Measurements from ENCODE around the gene SLC39A9. TPM values are rescaled to one million over a fixed set of nuclear protein-coding genes. Genes with fewer than 3 reads are reported as not detected.

The SLC39A9 gene
- total RNA-seq, 2 donors from 2014 or later = 36.3 to 38.2 TPM

- no peaks in the 10 kb centered on the region for H3K9me3 ChIP-seq
- ATAC-seq (no peak), DNase-seq (no peak)
- H3K4me1 ChIP-seq = no peaks in the 10 kb centered on the region
- WGBS, 2 donors = 80 to 84% methylated on average over 5 of the region's 5 CpGs
- TF ChIP-seq, protein P1, sequence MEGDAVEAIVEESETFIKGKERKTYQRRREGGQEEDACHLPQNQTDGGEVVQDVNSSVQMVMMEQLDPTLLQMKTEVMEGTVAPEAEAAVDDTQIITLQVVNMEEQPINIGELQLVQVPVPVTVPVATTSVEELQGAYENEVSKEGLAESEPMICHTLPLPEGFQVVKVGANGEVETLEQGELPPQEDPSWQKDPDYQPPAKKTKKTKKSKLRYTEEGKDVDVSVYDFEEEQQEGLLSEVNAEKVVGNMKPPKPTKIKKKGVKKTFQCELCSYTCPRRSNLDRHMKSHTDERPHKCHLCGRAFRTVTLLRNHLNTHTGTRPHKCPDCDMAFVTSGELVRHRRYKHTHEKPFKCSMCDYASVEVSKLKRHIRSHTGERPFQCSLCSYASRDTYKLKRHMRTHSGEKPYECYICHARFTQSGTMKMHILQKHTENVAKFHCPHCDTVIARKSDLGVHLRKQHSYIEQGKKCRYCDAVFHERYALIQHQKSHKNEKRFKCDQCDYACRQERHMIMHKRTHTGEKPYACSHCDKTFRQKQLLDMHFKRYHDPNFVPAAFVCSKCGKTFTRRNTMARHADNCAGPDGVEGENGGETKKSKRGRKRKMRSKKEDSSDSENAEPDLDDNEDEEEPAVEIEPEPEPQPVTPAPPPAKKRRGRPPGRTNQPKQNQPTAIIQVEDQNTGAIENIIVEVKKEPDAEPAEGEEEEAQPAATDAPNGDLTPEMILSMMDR (IDR thresholded peaks at IDR 0.05) = no peak
- TF ChIP-seq POLR2A (IDR thresholded peaks at IDR 0.05) = no peak
- H3K4me3 ChIP-seq = no peak overlapping the region
- intact Hi-C loops (cut with DNase I) = no loop called here
- H3K27ac ChIP-seq = no peak overlapping the region
- no peaks in the 10 kb centered on the region for H3K36me3 ChIP-seq (replicated peaks in 1 of 2; ENCODE audit: insufficient read depth in 1 of 2, low read depth in 2 of 2)
- H3K27me3 ChIP-seq = no peaks in the 10 kb centered on the region
These were observed 43.5 kb downstream of the SLC39A9 start for GRCh38 chr14:69441948-69442347.

DNA sequence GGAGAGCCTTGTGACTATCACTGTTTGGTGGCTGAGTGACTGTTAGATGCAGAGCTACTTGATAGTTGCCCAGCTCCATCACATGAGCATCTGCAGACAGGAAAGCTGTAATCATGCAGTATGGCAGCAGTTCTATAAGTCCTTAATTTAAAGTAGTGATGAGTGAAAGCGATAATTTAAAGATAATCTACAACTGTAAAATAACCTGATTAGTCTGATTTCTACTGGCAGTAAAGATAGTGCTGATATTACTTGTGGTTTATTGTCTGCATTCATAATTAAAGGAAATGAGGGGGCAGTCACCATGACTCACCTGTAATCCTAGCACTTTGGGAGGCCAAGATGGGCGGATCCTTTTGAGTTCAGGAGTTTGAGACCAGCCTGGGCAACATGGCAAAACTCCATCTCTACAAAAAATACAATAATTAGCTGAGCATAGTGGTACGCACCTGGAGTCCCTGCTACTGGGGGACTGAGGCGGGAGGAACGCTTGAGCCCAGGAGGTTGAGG lies 44.9 kb downstream of the SLC39A9 start:
- TF ChIP-seq, protein P1 (IDR thresholded peaks at IDR 0.05) = no peak
- no peak for TF ChIP-seq POLR2A (IDR thresholded peaks at IDR 0.05)
- no peaks in the 10 kb centered on the region for H3K27me3 ChIP-seq
- H3K4me1 ChIP-seq = no peaks in the 10 kb centered on the region
- H3K36me3 ChIP-seq (replicated peaks in 1 of 2; ENCODE audit: insufficient read depth in 1 of 2, low read depth in 2 of 2) = no peaks in the 10 kb centered on the region
- H3K27ac ChIP-seq = no peak overlapping the region
- no peak for ATAC-seq
- intact Hi-C loops (cut with DNase I) = no loop called here
- H3K9me3 ChIP-seq = no peaks in the 10 kb centered on the region
- DNase-seq = no peak
- no peak overlapping the region for H3K4me3 ChIP-seq
- 93 to 95% methylated on average over 5 of the region's 5 CpGs for WGBS, 2 donors

GRCh38 chr14:69449216-69449615 lies 50.7 kb downstream of the SLC39A9 start:
- Histone ChIP-seq H3K27me3 (no peaks in the 10 kb centered on the region), H3K4me3 (no peak overlapping the region), H3K27ac (no peak overlapping the region), H3K36me3 (replicated peaks in 1 of 2; ENCODE audit: insufficient read depth in 1 of 2, low read depth in 2 of 2) (peaks cover 0 to 4% of the 10 kb centered on the region in 2 donors), H3K4me1 (no peaks in the 10 kb centered on the region), H3K9me3 (no peaks in the 10 kb centered on the region)
- TF ChIP-seq POLR2A (IDR thresholded peaks at IDR 0.05) = no peak
- TF ChIP-seq, protein P1 (IDR thresholded peaks at IDR 0.05) = no peak
- intact Hi-C loops (cut with DNase I) = no loop called here
- WGBS, 2 donors = 95 to 98% methylated on average over 8 of the region's 8 CpGs
- ATAC-seq = no peak
- no peak for DNase-seq

- TF ChIP-seq POLR2A (IDR thresholded peaks at IDR 0.05) = no peak
- TF ChIP-seq, protein P1 (IDR thresholded peaks at IDR 0.05) = no peak
- Histone ChIP-seq H3K27me3 (no peaks in the 10 kb centered on the region), H3K4me3 (no peak overlapping the region), H3K9me3 (no peaks in the 10 kb centered on the region), H3K27ac (no peak overlapping the region), H3K4me1 (no peaks in the 10 kb centered on the region), H3K36me3 (replicated peaks in 1 of 2; ENCODE audit: insufficient read depth in 1 of 2, low read depth in 2 of 2) (peaks cover 0 to 10% of the 10 kb centered on the region in 2 donors)
- WGBS, 2 donors = 54 to 60% methylated on average over 2 of the region's 2 CpGs
- intact Hi-C loops (cut with DNase I) = no loop called here
- ATAC-seq (no peak), DNase-seq (no peak)
These were observed 53.4 kb downstream of the SLC39A9 start for GRCh38 chr14:69451941-69452340.

DNA sequence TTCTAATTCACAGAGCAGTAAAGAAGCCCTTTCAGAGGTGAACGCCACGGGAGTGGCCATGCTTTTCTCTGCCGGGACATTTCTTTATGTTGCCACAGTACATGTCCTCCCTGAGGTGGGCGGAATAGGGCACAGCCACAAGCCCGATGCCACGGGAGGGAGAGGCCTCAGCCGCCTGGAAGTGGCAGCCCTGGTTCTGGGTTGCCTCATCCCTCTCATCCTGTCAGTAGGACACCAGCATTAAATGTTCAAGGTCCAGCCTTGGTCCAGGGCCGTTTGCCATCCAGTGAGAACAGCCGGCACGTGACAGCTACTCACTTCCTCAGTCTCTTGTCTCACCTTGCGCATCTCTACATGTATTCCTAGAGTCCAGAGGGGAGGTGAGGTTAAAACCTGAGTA lies 59.9 kb downstream of the SLC39A9 start:
- WGBS, 2 donors = 85 to 90% methylated on average over 10 to 11 of the region's 11 CpGs
- DNase-seq (no peak), ATAC-seq (no peak)
- intact Hi-C loops (cut with DNase I) = no loop called here
- H3K4me1 ChIP-seq = no peaks in the 10 kb centered on the region
- H3K27me3 ChIP-seq = no peaks in the 10 kb centered on the region
- peaks cover 0 to 15% of the 10 kb centered on the region in 2 donors for H3K36me3 ChIP-seq (replicated peaks in 1 of 2; ENCODE audit: insufficient read depth in 1 of 2, low read depth in 2 of 2)
- no peak overlapping the region for H3K4me3 ChIP-seq
- TF ChIP-seq, protein P1 (IDR thresholded peaks at IDR 0.05) = no peak
- no peak for TF ChIP-seq POLR2A (IDR thresholded peaks at IDR 0.05)
- H3K9me3 ChIP-seq = no peaks in the 10 kb centered on the region
- H3K27ac ChIP-seq = no peak overlapping the region
